SK-N-MC (cell line): ENCODE results near the gene GFI1B.

Source experiments
- EZH2 ChIP-seq: fragments of 200-600 bp; sonication (generic); IDR thresholded peaks from one replicate; pipeline ENCODE4 v1.6.1; 2017; ENCODE audit warnings: antibody characterized with exemption
- FOXP2 ChIP-seq: optimal IDR thresholded peaks from 2 replicates; pipeline ENCODE3; 2011; ENCODE audit warnings: mild to moderate bottlenecking, moderate library complexity; ENCODE audit not compliant: insufficient read depth; ENCODE audit errors: extremely low read length, control extremely low read depth
- POLR2AphosphoS5 ChIP-seq: IDR thresholded peaks from 2 replicates; pipeline ENCODE4 v1.6.1; 2012; ENCODE audit warnings: mild to moderate bottlenecking, low read depth, low read length, borderline replicate concordance

GRCh38 chr9:132935026-132935425 lies 43.5 kb upstream of the GFI1B start:
- TF ChIP-seq EZH2 (no peak), POLR2AphosphoS5 (no peak), FOXP2 (no peak)
